Stimulated activated CD4-positive, alpha-beta T cell treated with anti-CD3 and anti-CD28 coated beads, TNF-alpha, amount 100 ng/mL, for 4 hours (primary cell): ENCODE measurements around the gene HSPA12A.

ENCODE experiments used
- DNase-seq, 3 experiments: peaks; one replicate each; pipeline ENCODE4 v3.0.0-alpha.2; 2020; ENCODE audit warnings: low read depth in 3 of 3

Gene HSPA12A

GRCh38 chr10:116692225-116692624, 50.1 kb downstream of the HSPA12A start:
- no peak for DNase-seq

GRCh38 chr10:116691635-116692034, 50.7 kb downstream of the HSPA12A start:
- no peak for DNase-seq

GRCh38 chr10:116690356-116691322, 51.7 kb downstream of the HSPA12A start:
- no peak for DNase-seq

- no peak for DNase-seq
Measured at GRCh38 chr10:116689744-116690143, 52.6 kb downstream of the HSPA12A start.

- DNase-seq: no peak
Measured at GRCh38 chr10:116688741-116689495, 53.4 kb downstream of the HSPA12A start.

GRCh38 chr10:116688241-116688711, 54.1 kb downstream of the HSPA12A start:
- DNase-seq: no peak

GRCh38 chr10:116687633-116688032, 54.7 kb downstream of the HSPA12A start:
- no peak for DNase-seq

GRCh38 chr10:116686632-116687031, 55.7 kb downstream of the HSPA12A start:
- no peak for DNase-seq

- DNase-seq: no peak
Measured at GRCh38 chr10:116685807-116686206, 56.6 kb downstream of the HSPA12A start.

GRCh38 chr10:116684781-116685180, 57.6 kb downstream of the HSPA12A start:
- no peak for DNase-seq

GRCh38 chr10:116683821-116684220, 58.5 kb downstream of the HSPA12A start:
- DNase-seq: no peak

GRCh38 chr10:116683166-116683565, 59.2 kb downstream of the HSPA12A start:
- no peak for DNase-seq

GRCh38 chr10:116679351-116679750, 63.0 kb downstream of the HSPA12A start:
- no peak for DNase-seq

- no peak for DNase-seq
Measured at GRCh38 chr10:116676633-116677032, 65.7 kb downstream of the HSPA12A start.

- no peak for DNase-seq
Measured at GRCh38 chr10:116676118-116676517, 66.2 kb downstream of the HSPA12A start.

- DNase-seq: no peak
Measured at GRCh38 chr10:116674901-116675423, 67.4 kb downstream of the HSPA12A start.

- DNase-seq: no peak
Measured at GRCh38 chr10:116673866-116674265, 68.5 kb downstream of the HSPA12A start.

- no peak for DNase-seq
Measured at GRCh38 chr10:116672891-116673290, 69.5 kb downstream of the HSPA12A start.

- no peak for DNase-seq
Measured at GRCh38 chr10:116671274-116671926, 71.0 kb downstream of the HSPA12A start.

GRCh38 chr10:116670706-116671105, 71.7 kb downstream of the HSPA12A start:
- DNase-seq: no peak

- DNase-seq: no peak
Measured at GRCh38 chr10:116669832-116670644, 72.3 kb downstream of the HSPA12A start.
